CD4-positive, alpha-beta T cell treated with Interleukin-2 at 100 ng/mL for 4 hours (primary cell): Measurements from ENCODE around the gene CSNK2B.

Experiments used
- DNase-seq: peaks from one replicate; pipeline ENCODE4 v3.0.0-alpha.2; 2020; ENCODE audit warnings: low spot score

Gene CSNK2B

GRCh38 chr6:31660381-31661261, 5.3 kb upstream of the CSNK2B start, which contains the start of gene C6orf47:
Gene C6orf47, minus strand, starts transcription at chr6:31660778. Its CDS starts 831 bp downstream, at chr6:31659947.
- peak; percentile 71 for DNase-seq

GRCh38 chr6:31661262-31662123, 4.4 kb upstream of the CSNK2B start:
- no peak for DNase-seq

GRCh38 chr6:31662124-31662723, 3.7 kb upstream of the CSNK2B start:
- DNase-seq, result no peak

- no peak for DNase-seq
Observed at GRCh38 chr6:31663126-31663960, 2.5 kb upstream of the CSNK2B start.

GRCh38 chr6:31663961-31664789, 1.7 kb upstream of the CSNK2B start:
- DNase-seq, result no peak

- peak; percentile 94 for DNase-seq
Observed at GRCh38 chr6:31664790-31665500, 935 bp upstream of the CSNK2B start, which contains the start of gene GPANK1. Gene GPANK1, minus strand, starts transcription at chr6:31664997. Its CDS starts 519 bp downstream, at chr6:31664478.

- no peak for DNase-seq
Observed at GRCh38 chr6:31666337-31666965, 571 bp downstream of the CSNK2B start.

GRCh38 chr6:31669676-31670075, 3.8 kb downstream of the CSNK2B start, which contains the start of gene LY6G5B:
Gene LY6G5B, plus strand, starts transcription at chr6:31669976. Its CDS starts 975 bp downstream, at chr6:31670951.
- no peak for DNase-seq

- DNase-seq, result no peak
Observed at GRCh38 chr6:31676322-31676903, 10.5 kb downstream of the CSNK2B start.

GRCh38 chr6:31676904-31677303, 11.0 kb downstream of the CSNK2B start:
- no peak for DNase-seq

GRCh38 chr6:31677955-31678354, 12.1 kb downstream of the CSNK2B start:
- DNase-seq, result no peak

GRCh38 chr6:31680226-31681134, 14.6 kb downstream of the CSNK2B start, which contains the start of gene LY6G5C:
Gene LY6G5C, minus strand, starts transcription at chr6:31681067. Its CDS starts 694 bp downstream, at chr6:31680373.
- peak; percentile 78 for DNase-seq

- DNase-seq, result peak; percentile 43
Observed at GRCh38 chr6:31681135-31681671, 15.3 kb downstream of the CSNK2B start.

- no peak for DNase-seq
Observed at GRCh38 chr6:31683591-31683990, 17.7 kb downstream of the CSNK2B start.

- no peak for DNase-seq
Observed at GRCh38 chr6:31686483-31686882, 20.6 kb downstream of the CSNK2B start.

GRCh38 chr6:31687321-31687720, 21.4 kb downstream of the CSNK2B start:
- DNase-seq, result no peak
